Measurements from ENCODE around the gene MAPK10.

MAPK10 gene

GRCh38 chr4:86152454-86152853 lies 207.4 kb downstream of the MAPK10 start:
- DNase-seq (ENCODE audit: low read depth): no peak
- TF ChIP-seq POLR2A (IDR thresholded peaks at IDR 0.05; ENCODE audit: extremely low read depth, insufficient read length): no peak
- TF ChIP-seq MYC (IDR thresholded peaks at IDR 0.05; ENCODE audit: low read depth, low read length): no peak
- TF ChIP-seq CTCF (IDR thresholded peaks at IDR 0.05; ENCODE audit: low read depth, low read length): no peak
- TF ChIP-seq MAX (IDR thresholded peaks at IDR 0.05; ENCODE audit: low read depth, low read length): no peak
- H3K4me3 ChIP-seq (ENCODE audit: low read depth, low read length): no peak overlapping the region

- no peak for TF ChIP-seq POLR2A (IDR thresholded peaks at IDR 0.05; ENCODE audit: extremely low read depth, insufficient read length)
- TF ChIP-seq MAX (IDR thresholded peaks at IDR 0.05; ENCODE audit: low read depth, low read length): no peak
- TF ChIP-seq CTCF (IDR thresholded peaks at IDR 0.05; ENCODE audit: low read depth, low read length): no peak
- no peak for TF ChIP-seq MYC (IDR thresholded peaks at IDR 0.05; ENCODE audit: low read depth, low read length)
- no peak for DNase-seq (ENCODE audit: low read depth)
- no peak overlapping the region for H3K4me3 ChIP-seq (ENCODE audit: low read depth, low read length)
Observed at GRCh38 chr4:86151196-86151595, 208.7 kb downstream of the MAPK10 start.

- peak; percentile 2 for DNase-seq (ENCODE audit: low read depth)
- no peak overlapping the region for H3K4me3 ChIP-seq (ENCODE audit: low read depth, low read length)
- TF ChIP-seq CTCF (IDR thresholded peaks at IDR 0.05; ENCODE audit: low read depth, low read length) (no peak), MAX (IDR thresholded peaks at IDR 0.05; ENCODE audit: low read depth, low read length) (no peak), POLR2A (IDR thresholded peaks at IDR 0.05; ENCODE audit: extremely low read depth, insufficient read length) (no peak), MYC (IDR thresholded peaks at IDR 0.05; ENCODE audit: low read depth, low read length) (no peak)
Observed at GRCh38 chr4:86141161-86141560, 218.7 kb downstream of the MAPK10 start.

GRCh38 chr4:86132468-86132867 lies 227.4 kb downstream of the MAPK10 start:
- TF ChIP-seq CTCF (IDR thresholded peaks at IDR 0.05; ENCODE audit: low read depth, low read length) (no peak), MAX (IDR thresholded peaks at IDR 0.05; ENCODE audit: low read depth, low read length) (no peak), POLR2A (IDR thresholded peaks at IDR 0.05; ENCODE audit: extremely low read depth, insufficient read length) (no peak), MYC (IDR thresholded peaks at IDR 0.05; ENCODE audit: low read depth, low read length) (no peak)
- no peak overlapping the region for H3K4me3 ChIP-seq (ENCODE audit: low read depth, low read length)
- DNase-seq (ENCODE audit: low read depth): no peak

GRCh38 chr4:86131456-86131855 lies 228.4 kb downstream of the MAPK10 start:
- TF ChIP-seq MYC (IDR thresholded peaks at IDR 0.05; ENCODE audit: low read depth, low read length) (no peak), MAX (IDR thresholded peaks at IDR 0.05; ENCODE audit: low read depth, low read length) (no peak), POLR2A (IDR thresholded peaks at IDR 0.05; ENCODE audit: extremely low read depth, insufficient read length) (no peak), CTCF (IDR thresholded peaks at IDR 0.05; ENCODE audit: low read depth, low read length) (no peak)
- no peak for DNase-seq (ENCODE audit: low read depth)
- no peak overlapping the region for H3K4me3 ChIP-seq (ENCODE audit: low read depth, low read length)

Measured in NB4 (cell line).